GM10248 (cell line): ENCODE data around the gene IQGAP3.

Source experiments
- CTCF ChIA-PET: fragments of 300-600 bp; sonication (Branson Sonifier 250); formaldehyde crosslinking; extraction: SDS; loops from one replicate; lab custom pipeline; 2021; ENCODE audit warnings: antibody characterized with exemption; lab: Yijun Ruan, JAX
- POLR2A ChIA-PET: fragments of 350-650 bp; sonication (Branson Sonifier 250); formaldehyde crosslinking; extraction: SDS; loops from one replicate; lab custom pipeline; 2020; ENCODE audit warnings: antibody characterized with exemption; lab: Yijun Ruan, JAX
- DNase-seq: peaks from one replicate; pipeline ENCODE4 v3.0.0; 2012; ENCODE audit errors: extremely low spot score
- CTCF ChIP-seq: IDR thresholded peaks from 2 replicates; pipeline ENCODE4 v1.5.1; 2012; ENCODE audit warnings: mild to moderate bottlenecking, low read depth; ENCODE audit errors: extremely low read depth, missing control alignments, control extremely low read depth

IQGAP3 gene

GRCh38 chr1:156508955-156509234 is 63.5 kb downstream of the IQGAP3 start:
- ChIA-PET POLR2A (interaction anchor here (0.7 to 1.4 kb wide), 3 partner anchors 8 to 10 kb away, joined by 4 to 5 read pairs (median 4); partner anchors contain the start of gene MEF2D), CTCF (interaction anchor here (1.0 to 3.9 kb wide), 9 partner anchors 11 to 217 kb away, joined by 3 to 21 read pairs (median 4); no protein-coding TSS in a partner anchor)
- no peak for DNase-seq
- no peak for TF ChIP-seq CTCF

- TF ChIP-seq CTCF, result no peak
- POLR2A ChIA-PET, result interaction anchor here (0.6 to 1.2 kb wide), 4 partner anchors 8 to 18 kb away, joined by 4 to 5 read pairs (median 4); no protein-coding TSS in a partner anchor
- peak; percentile 70 for DNase-seq
- CTCF ChIA-PET, result interaction anchor here (0.7 to 3.9 kb wide), 14 partner anchors 10 to 218 kb away, joined by 3 to 21 read pairs (median 4); no protein-coding TSS in a partner anchor
Measured at GRCh38 chr1:156508205-156508954, 64.0 kb downstream of the IQGAP3 start.

- TF ChIP-seq CTCF, result no peak
- ChIA-PET CTCF (interaction anchor here (3.0 to 3.9 kb wide), 2 partner anchors 19 to 26 kb away, joined by 11 to 21 read pairs; no protein-coding TSS in a partner anchor), POLR2A (no interaction called here)
- DNase-seq, result no peak
Measured at GRCh38 chr1:156506450-156506849, 65.9 kb downstream of the IQGAP3 start.

- POLR2A ChIA-PET, result interaction anchor here (0.6 to 1.3 kb wide), 3 partner anchors 49 to 1668 kb away, joined by 4 to 10 read pairs (median 6); no protein-coding TSS in a partner anchor
- no peak for DNase-seq
- no peak for TF ChIP-seq CTCF
- CTCF ChIA-PET, result interaction anchor here (1.1 to 3.9 kb wide), 2 partner anchors 25 to 60 kb away, joined by 3 to 21 read pairs; no protein-coding TSS in a partner anchor
Measured at GRCh38 chr1:156505679-156506298, 66.6 kb downstream of the IQGAP3 start.

GRCh38 chr1:156504821-156505678 is 67.3 kb downstream of the IQGAP3 start:
- TF ChIP-seq CTCF, result no peak
- POLR2A ChIA-PET, result interaction anchor here (0.5 to 1.3 kb wide), 8 partner anchors 13 to 1667 kb away, joined by 3 to 10 read pairs (median 4); no protein-coding TSS in a partner anchor
- CTCF ChIA-PET, result interaction anchor here (0.9 to 17.2 kb wide), 5 partner anchors 19 to 354 kb away, joined by 3 to 373 read pairs (median 3); no protein-coding TSS in a partner anchor
- DNase-seq, result peak; percentile 88

GRCh38 chr1:156504438-156504813 is 67.9 kb downstream of the IQGAP3 start:
- POLR2A ChIA-PET, result interaction anchor here (0.5 to 1.3 kb wide), 7 partner anchors 12 to 399 kb away, joined by 3 to 10 read pairs (median 4); no protein-coding TSS in a partner anchor
- no peak for DNase-seq
- TF ChIP-seq CTCF, result no peak
- CTCF ChIA-PET, result interaction anchor here (0.9 to 17.2 kb wide), 6 partner anchors 18 to 354 kb away, joined by 3 to 373 read pairs (median 3); no protein-coding TSS in a partner anchor
